GM18870 (cell line): ENCODE data around the gene ADAM30.

Source experiments
- ATAC-seq: cut with Tn5 transposase; IDR thresholded peaks from one replicate; pipeline ENCODE4 v1.9.1; 2021; ENCODE audit warnings: moderate library complexity; ENCODE audit not compliant: unreplicated experiment

ADAM30 gene

DNA sequence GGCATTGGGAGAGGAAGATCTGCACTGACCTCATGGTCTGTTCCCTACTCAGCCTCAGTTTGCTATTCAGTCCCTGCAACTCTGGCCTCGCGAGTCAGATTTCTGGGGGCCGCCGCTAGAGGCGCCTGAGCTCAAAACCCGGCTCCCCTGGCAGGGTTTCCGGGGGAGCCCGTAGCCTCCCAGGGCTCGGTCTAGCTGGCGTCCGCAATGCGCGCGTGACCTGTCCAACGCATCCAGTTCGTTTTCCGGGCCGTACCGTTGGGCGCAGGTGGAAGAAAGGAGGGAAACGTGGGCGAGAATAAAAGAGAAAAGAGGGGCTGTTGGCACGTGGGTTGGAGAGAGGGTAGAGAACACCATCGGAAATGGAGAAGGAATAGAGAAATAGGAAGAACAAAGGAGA is at the start of gene ADAM30:
Gene ADAM30 (minus strand): TSS at position 213 of the 400 bp plus-strand sequence. CDS start 179 bp downstream, at position 34.
- no peak for ATAC-seq

DNA sequence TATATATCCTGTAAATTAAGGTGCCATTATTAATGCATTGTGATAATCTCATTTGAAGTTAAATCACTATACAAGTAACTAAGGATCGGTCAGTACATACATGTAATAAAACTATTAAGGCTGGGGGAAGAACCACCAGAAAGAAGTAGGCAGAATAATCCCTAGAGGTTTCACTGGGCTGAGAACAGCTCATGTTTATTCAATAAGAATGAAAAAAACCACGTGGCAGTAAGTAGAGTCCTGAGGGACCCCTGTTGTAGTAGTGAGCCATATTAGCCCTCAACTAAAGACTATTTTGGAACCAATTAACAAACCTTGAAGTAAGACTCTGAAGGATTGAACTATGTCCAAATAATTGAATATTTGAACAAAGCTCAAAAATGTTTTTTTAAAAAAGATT is 46.9 kb upstream of the ADAM30 start:
- no peak for ATAC-seq

DNA sequence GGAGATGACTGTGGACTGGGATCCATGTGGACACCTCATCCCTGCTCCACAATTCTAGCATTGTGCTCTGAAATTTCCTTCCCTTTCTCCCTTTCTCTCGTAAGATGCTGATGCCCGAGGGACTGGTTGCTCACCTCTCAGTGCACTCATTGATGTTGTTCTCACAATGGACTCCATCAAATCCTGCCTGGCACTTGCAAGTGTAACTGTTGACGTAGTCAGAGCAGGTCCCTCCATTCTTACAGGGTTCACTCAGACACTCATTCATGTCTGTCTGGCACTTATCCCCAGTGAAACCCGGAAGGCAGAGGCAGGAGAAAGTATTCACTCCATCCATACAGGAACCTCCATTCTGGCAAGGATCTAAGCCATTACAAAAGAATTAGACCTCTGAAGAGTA is 45.1 kb upstream of the ADAM30 start:
- ATAC-seq: no peak

DNA sequence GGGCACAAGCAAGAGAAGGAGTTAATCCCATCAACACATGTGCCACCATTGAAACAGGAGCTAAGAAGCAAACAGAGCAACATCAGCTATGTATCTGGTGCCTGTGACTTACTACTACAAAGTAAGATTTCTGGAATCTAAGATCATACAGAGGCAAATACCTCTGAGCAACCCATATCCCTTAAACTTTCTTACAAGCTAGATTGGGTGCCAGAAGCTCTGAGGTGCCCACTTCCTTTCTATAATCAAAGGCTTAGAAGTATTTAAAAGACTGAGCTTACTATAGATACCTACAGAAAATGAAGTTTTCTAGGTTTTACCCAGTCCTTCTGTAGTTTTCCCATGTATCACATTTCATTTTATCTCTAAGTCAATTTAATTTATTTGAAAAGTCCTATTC is 44.4 kb upstream of the ADAM30 start:
- no peak for ATAC-seq

DNA sequence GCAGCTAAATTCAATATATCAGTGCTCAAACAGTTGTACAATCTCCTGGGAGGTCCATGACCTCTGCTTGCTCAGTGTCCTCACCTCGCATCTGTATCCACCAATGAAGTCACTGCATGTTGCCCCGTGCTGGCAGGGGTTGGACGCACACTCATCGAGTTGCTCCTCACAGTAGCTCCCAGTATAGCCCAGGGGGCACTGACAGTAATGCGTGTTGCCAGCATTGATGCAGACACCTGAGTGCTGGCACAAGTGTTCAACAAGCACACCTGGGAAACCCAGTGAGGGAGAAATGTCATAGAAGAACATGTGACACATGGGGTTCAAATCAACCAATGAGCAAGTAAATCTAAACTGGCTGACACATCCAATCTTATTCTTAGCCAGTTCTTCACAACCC is 40.9 kb upstream of the ADAM30 start:
- no peak for ATAC-seq

DNA sequence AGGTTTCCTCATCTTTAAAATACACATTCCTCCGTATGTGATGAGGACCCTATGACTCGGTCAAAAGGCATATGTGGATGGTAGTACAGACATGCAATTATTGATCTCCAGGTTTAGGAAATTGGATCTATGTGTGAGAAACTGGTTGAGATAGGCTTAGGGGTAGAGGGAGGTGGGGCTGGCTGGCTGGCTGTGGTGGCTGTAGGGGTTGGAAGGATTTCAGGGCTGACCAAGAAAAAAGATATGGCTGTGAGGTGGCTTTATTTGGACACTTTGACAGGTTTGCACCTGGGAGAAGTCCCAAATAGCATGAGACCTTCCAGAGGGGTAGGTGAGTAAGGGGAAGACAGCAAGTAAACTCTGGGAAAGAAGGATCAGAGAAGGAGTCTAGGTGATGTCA is 39.6 kb upstream of the ADAM30 start:
- ATAC-seq: no peak

DNA sequence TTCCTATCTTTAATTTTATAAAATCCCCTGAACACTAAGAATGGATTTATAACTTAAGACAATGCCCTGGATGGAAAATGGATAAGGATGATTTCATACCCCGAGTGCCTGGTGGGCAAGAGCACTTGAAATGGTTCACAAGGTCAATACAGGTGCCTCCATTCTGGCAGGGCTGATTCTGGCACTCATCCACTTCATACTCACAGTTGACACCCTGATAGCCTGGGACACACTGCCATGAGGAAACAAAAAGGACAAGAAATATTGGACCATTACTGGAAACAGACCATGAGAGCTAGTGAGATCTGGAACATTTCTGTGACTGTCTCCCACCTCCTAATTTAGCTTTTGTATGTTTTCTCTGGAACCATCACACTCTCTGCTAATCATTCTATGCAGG is 39.1 kb upstream of the ADAM30 start:
- ATAC-seq: no peak

DNA sequence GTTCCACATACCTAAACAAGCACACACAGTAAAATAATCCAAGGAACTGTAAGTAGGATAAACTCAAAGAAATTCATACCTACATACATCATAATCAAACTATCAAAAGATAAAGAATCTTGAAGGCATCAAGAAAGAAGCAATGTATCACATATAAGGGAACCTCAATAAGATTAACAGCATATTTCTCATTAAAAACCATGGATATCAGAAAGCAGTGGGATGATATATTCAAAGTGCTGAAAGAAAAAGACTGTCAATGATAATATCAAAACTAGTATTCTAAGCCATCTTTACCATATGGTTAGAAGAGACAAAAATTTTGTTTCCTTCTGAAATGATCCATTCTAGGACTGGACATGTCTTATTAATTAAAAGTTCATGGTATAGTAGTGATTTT is 37.1 kb upstream of the ADAM30 start:
- ATAC-seq: no peak

DNA sequence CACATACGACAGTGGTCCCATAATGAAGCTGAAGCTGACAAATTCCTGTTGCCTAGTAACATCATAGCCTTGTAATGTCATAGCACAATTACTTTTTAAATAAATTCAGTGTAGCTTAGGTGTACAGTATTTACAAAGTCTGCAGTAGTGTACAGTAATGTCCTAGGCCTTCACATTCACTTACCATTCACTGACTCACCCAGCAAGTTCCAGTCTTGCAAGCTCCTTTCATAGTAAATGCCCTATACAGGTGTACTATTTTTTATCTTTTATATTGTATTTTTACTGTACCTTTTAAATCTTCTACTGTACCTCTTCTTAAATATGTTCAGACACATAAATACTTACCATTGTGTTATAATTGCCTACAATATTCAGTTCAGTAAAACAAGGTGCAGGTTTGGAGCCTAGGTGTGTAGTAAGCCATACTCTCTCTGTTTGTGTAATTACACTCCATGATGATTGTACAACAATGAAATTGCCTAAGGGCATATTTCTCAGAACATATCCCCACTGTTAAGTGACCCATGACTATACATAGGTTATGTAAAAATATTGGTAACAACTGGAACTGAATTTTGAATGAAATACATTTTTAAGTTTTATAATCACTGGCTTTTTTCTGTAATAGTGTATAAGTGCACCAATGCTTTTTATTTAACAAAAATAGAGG is 33.5 kb upstream of the ADAM30 start:
- no peak for ATAC-seq

DNA sequence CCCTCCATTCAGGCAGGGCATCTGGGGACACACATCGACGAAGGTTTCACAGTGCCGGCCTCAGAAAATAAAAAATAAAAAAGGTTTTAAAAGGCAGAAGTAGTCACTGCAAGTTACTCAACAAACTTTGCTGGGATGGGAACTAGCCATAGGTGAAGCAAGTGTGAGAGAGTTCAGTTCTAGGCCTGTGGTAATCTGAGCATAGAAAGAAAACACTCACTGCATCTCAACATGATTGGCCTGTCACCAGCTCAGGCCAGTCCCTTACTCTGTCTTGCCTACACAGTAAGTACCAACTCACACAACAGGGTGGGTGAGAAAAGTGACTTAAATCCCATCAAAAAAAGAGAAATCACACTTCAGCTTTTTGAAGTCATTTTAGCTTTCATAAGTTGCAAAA is 30.2 kb upstream of the ADAM30 start:
- no peak for ATAC-seq

DNA sequence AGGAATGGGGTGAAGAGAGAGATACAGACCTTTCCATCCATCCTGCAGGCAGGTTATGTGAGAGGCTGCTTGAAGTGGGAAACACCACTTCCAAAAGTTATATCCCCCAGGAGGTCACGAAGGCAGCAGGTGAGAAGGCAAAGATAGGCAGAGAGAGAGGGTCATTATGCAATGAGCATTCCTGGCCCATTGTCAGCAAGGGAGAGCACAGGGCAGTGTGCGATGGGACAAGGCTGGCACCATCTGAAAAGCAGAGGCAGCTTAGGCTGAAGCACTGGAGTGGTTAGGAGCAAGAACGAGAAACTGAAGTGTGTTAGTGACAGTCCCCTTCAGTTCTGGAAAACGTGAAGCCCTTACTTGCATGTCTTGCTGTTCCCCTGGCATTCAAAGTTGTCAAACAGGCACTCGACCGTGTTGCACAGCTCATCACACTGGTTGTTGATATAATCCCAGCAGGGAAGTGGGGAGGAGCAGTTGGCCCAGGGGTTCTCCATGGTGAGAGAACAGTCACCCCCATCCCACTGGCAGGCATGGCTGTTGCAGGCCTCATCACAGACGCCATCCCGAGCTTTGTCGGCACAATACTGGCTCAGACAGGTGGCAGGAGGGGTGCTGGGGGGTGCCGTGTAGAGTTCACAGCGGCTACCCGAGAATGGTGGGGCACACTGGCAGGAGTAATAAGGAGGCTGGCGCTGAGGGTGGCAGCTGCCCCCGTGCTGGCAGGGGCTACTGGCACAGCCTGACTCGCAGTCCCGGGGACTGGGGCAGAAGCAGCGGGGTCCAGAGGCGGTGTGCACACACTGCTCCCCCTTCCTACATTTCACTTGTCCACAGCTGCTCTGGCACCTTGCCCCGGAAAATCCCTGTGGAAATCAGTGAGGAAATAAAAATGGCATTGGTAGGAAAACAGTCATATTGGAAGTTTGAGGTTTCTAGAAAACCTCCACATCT is 28.9 kb upstream of the ADAM30 start:
- no peak for ATAC-seq

DNA sequence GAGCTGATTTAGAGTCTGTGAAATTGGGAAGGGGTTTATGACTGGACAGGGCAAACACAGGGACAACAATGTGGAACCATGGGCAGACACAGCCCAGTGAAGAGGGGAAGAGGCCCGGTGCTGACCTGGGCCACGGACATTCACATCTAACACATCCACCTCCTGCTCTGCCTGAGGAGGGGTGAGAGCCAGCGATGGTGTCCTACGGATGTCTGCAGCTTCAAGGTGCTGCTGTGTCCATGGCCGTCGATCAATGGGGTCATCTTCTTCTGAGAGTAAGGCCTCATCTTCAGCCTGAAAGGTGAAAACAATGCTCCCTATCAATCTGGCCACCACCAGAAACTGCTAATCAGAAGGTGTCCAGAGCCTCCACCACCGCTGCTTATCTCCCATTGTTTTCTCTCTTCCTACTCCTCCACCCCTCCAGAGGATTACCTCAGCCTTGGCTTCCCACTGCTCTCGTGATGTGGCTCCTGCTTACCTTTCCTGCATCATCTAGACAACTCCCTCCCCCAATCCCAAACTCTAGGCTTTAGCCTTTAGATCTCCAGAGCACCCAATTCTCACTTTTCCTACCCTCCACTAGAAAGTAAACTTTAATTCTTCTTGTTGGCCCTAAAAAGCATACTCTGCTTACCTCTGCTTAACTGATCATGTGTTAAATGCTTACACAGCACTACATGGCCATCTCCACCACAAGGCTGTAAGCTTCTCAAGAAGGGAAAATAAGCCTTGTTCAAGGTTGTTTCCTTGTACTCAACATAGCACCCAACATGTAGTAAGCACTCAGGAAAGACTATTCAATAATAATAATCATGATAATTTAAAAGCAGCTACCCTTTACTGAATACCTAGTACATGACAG is 24.0 kb upstream of the ADAM30 start:
- no peak for ATAC-seq

DNA sequence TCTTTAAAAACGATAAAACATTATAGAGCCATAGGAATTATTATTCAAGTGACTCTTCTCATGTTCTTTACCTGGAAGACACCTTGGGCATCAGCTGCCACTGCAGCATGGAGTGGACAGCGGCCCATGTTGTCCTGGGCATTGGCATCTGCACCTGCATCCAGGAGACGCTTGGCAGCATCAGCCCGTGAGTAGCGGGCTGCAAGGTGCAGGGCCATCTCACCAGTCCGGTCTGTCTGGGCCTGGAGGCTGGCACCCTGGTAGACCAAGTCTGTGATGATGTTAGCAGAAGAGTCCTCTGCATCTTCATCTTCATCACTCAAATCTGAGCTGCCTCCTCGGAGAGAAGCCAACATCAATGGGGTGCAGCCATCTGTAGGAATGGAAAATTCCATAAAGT is 22.9 kb upstream of the ADAM30 start:
- ATAC-seq: no peak

DNA sequence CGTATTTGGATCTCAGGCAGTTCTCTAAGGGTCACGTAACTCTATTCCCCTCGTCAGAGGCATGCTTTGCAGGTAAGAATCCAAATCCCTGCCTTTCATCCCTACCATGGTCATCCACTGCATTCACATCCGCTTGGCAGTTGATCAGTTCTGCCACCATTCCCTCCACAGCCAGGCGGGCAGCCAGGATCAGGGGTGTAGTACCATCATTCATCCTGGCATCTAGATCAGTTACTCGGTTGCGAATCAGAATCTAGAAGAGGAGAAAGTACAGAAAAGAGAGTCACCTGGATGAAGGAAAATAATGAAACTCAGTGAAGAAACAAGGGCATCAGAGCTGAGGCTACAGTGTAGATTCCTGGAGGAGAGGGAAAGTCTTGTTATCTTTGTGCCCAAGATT is 22.0 kb upstream of the ADAM30 start:
- ATAC-seq: no peak

DNA sequence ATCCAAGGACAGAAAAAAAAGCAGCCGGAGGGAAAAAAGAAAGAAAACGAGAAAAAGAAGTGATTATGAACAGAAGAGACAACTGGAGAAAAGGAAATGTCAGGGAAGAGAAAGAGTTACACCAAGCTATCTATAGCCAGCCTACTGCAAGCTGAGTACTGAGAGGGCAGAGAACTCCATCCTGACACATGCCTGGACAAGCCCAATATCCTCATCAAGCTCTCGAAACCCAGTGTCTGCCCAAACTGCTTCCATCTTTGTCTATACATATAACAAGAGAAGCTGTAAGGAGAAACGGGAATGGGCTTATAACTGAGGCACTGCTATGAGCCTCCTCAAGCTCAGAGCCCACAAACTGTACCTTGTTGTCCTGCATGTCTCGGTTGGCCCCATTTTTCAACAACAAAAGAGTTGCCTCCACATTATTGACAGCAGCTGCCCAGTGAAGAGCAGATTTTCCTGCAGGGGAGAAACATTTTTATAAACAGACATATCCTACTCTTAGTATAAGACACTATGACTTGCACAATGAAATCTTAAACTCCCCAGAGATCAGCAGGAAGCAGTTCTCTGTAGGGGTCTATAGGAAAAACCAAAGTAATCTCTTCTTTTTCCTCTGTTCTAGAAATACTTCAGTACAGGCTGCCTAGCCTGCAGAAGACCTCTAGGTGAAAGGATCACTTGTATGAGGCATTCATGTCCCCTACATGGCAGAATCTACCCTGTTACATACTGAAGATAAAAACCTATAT is 21.2 kb upstream of the ADAM30 start:
- ATAC-seq: no peak

DNA sequence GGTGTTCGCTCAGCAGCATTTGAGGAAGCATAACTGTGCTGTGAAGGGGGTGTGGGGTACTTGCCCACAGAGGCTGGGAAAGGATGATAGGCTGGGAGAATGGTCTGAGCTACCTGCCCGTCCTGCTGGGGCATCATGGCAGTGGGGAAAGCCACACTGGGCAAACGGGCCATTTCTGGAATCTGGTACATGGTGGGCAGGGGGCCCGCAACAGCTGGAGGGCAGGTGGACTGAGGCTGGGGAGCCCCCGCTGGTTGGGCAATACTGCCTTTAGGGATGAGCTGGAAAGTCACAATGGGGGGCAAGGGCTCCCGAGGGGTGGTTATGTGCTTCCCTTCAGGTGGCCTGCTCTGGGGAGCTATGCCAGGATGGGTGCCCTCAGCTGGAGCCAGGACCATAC is 19.2 kb upstream of the ADAM30 start:
- no peak for ATAC-seq

DNA sequence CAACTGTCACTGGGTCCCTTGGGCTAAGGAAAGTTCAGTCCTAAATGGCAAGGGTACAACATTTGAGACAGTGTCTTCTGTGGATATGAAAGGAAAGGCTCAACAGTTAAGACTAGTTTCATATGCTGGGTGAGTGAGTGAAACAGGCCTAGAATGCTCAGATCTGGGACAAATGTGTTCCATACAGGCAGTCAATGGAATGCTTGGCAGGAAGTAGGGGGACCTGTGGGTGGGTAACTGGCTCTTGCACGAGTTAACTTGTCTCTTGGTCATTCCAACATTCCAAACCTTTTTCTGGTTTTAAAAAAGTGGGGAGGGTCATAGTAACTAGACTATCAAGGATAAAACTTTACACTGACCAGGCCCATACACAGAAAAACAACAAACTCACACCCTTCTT is 17.8 kb upstream of the ADAM30 start:
- ATAC-seq: no peak

DNA sequence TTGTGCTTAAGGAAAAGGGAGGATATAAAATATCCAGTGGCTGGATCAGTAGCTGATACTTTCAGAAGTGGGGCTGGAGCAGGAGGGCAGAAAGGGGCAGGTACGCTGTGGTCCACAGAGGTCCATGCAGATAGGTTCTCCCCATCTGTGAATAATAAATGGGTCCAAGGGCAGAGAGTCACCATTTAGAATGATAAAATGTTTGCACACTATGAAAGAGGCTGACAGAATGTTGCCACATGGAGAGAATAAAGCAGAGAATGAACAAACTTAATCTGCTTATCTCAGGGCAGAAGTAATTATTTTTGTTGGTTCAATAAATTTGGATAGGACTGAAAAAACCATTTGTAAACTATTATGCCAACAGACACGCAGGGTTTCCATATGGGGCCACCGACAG is 16.6 kb upstream of the ADAM30 start:
- no peak for ATAC-seq

DNA sequence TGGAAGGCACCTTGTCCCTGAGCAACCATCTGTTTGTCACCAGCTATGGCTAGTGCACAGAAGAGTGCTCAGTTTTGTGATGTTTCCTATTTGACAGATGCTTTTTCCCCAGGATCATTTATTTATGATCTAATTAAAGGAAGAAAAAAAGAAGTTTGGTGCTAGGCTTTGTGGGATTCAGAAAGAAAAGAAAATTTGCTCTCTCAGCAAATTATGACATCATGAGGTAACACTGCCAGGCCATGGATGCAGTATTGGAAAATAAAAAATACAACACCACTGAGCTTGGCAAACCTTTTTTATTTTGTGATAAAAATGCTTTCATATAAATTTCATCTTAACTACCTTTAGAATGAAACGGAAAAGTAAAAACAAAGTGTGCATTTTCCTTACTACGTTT is 15.5 kb upstream of the ADAM30 start:
- no peak for ATAC-seq

DNA sequence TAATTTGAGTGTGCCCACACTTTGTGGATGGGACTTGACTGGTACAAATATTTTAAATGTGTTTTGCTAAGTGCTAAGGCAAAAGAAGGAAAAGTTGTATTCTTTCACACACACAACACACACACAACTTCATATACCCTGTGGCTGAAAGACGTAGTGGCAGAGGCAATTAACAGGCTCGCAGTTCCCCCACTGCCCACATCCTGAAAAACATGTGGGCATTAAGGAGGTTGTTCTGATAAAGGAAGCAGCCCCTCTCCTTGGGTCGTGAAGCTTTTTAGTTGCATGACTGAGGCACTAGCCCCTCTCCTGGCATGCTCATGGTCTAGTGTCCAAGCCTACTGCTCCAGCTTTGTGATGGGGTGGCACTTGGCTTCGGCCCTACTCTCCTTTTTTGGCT is 14.3 kb upstream of the ADAM30 start:
- no peak for ATAC-seq
